Chondrocyte (in vitro differentiated cells): ENCODE results near the gene USP6. TPM values are rescaled to one million over a fixed set of nuclear protein-coding genes. Genes with fewer than 3 reads are reported as not detected.
"Not testable (repeated sequence)": the region's sequence is repeated elsewhere in the genome, so short reads cannot be mapped to it uniquely, and the experiment has no call there.

Experiments used
- DNase-seq: peaks from one replicate; pipeline ENCODE4 v3.0.0; 2021; ENCODE audit warnings: mixed read lengths, low spot score
- H3K27ac Mint-ChIP-seq: one replicate; pipeline ENCODE4 v1.8.0; 2021; ENCODE audit warnings: mild to moderate bottlenecking, moderate library complexity, mixed read lengths; ENCODE audit not compliant: unreplicated experiment
- H3K27me3 Mint-ChIP-seq: 2 replicates; pipeline ENCODE4 v1.8.0; 2021; ENCODE audit warnings: low read depth, mixed read lengths
- H3K36me3 Mint-ChIP-seq: 2 replicates; pipeline ENCODE4 v1.8.0; 2021; ENCODE audit warnings: low read depth, mixed read lengths
- H3K4me1 Mint-ChIP-seq: 2 replicates; pipeline ENCODE4 v1.8.0; 2021; ENCODE audit warnings: low read depth, mild to moderate bottlenecking, mixed read lengths
- H3K4me3 Mint-ChIP-seq: one replicate; pipeline ENCODE4 v1.8.0; 2021; ENCODE audit warnings: mild to moderate bottlenecking, moderate library complexity, mixed read lengths; ENCODE audit not compliant: unreplicated experiment
- H3K9me3 Mint-ChIP-seq: 2 replicates; pipeline ENCODE4 v1.8.0; 2021; ENCODE audit warnings: low read depth, mixed read lengths
- CTCF ChIP-seq: fragments of 200-600 bp; sonication (generic); IDR thresholded peaks from 2 replicates; pipeline ENCODE4 v1.5.0; 2021; ENCODE audit warnings: antibody characterized with exemption, mild to moderate bottlenecking, moderate library complexity
- total RNA-seq: library from RNA; stranded (reverse); gene quantifications from 3 replicates; pipeline ENCODE4 v1.2.1, GENCODE V29; 2021

Gene USP6
- total RNA-seq, 1 donor from 2014 or later = 0.12 TPM

- Mint-ChIP-seq H3K36me3 (no peaks in the 10 kb centered on the region), H3K4me3 (no peak overlapping the region), H3K27ac (no peak overlapping the region), H3K4me1 (no peaks in the 10 kb centered on the region), H3K9me3 (no peaks in the 10 kb centered on the region), H3K27me3 (peaks cover 2% of the 10 kb centered on the region)
- no peak for DNase-seq
- TF ChIP-seq CTCF = no peak
Observed at GRCh38 chr17:5133311-5133710, 17.5 kb downstream of the USP6 start.

- H3K4me3 Mint-ChIP-seq, H3K36me3 Mint-ChIP-seq, H3K27ac Mint-ChIP-seq, H3K27me3 Mint-ChIP-seq, DNase-seq, H3K9me3 Mint-ChIP-seq, H3K4me1 Mint-ChIP-seq: not testable (repeated sequence)
Observed at GRCh38 chr17:5133961-5134360, 18.1 kb downstream of the USP6 start.

GRCh38 chr17:5134571-5134970, 18.7 kb downstream of the USP6 start:
- not testable (repeated sequence) for H3K4me1 Mint-ChIP-seq, H3K27ac Mint-ChIP-seq, H3K27me3 Mint-ChIP-seq, H3K36me3 Mint-ChIP-seq, DNase-seq, H3K9me3 Mint-ChIP-seq, H3K4me3 Mint-ChIP-seq

GRCh38 chr17:5135131-5135712, 19.4 kb downstream of the USP6 start:
- not testable (repeated sequence) for H3K27me3 Mint-ChIP-seq, H3K27ac Mint-ChIP-seq, H3K9me3 Mint-ChIP-seq, DNase-seq, H3K4me1 Mint-ChIP-seq, H3K36me3 Mint-ChIP-seq, H3K4me3 Mint-ChIP-seq

- no peak for DNase-seq
- Mint-ChIP-seq H3K36me3 (no peaks in the 10 kb centered on the region), H3K4me1 (no peaks in the 10 kb centered on the region), H3K4me3 (no peak overlapping the region), H3K27me3 (peaks cover 2% of the 10 kb centered on the region), H3K27ac (no peak overlapping the region), H3K9me3 (no peaks in the 10 kb centered on the region)
- no peak for TF ChIP-seq CTCF
Observed at GRCh38 chr17:5135726-5136579, 20.1 kb downstream of the USP6 start.

GRCh38 chr17:5136580-5137412, 21.0 kb downstream of the USP6 start:
- H3K4me3 Mint-ChIP-seq, DNase-seq, H3K4me1 Mint-ChIP-seq, H3K9me3 Mint-ChIP-seq, H3K27me3 Mint-ChIP-seq, H3K27ac Mint-ChIP-seq, H3K36me3 Mint-ChIP-seq: not testable (repeated sequence)

GRCh38 chr17:5137511-5138197, 21.8 kb downstream of the USP6 start:
- not testable (repeated sequence) for DNase-seq, H3K9me3 Mint-ChIP-seq, H3K27me3 Mint-ChIP-seq, H3K27ac Mint-ChIP-seq, H3K36me3 Mint-ChIP-seq, H3K4me3 Mint-ChIP-seq, H3K4me1 Mint-ChIP-seq

- not testable (repeated sequence) for H3K36me3 Mint-ChIP-seq, H3K4me3 Mint-ChIP-seq, H3K27me3 Mint-ChIP-seq, H3K4me1 Mint-ChIP-seq, H3K9me3 Mint-ChIP-seq, DNase-seq, H3K27ac Mint-ChIP-seq
Observed at GRCh38 chr17:5138198-5138544, 22.3 kb downstream of the USP6 start.
